ENCODE measurements around the gene TRIM25.

- TF ChIP-seq CTCF (IDR thresholded peaks at IDR 0.05; ENCODE audit: poor library complexity): no peak
- no peak for TF ChIP-seq EZH2phosphoT487 (IDR thresholded peaks at IDR 0.05; ENCODE audit: low read depth, severe bottlenecking, unreplicated experiment)
- TF ChIP-seq EZH2 (IDR thresholded peaks at IDR 0.05; ENCODE audit: borderline replicate concordance): no peak
These were observed at the start of gene TRIM25 for GRCh38 chr17:56913867-56914580.
